NCI-H345 (cell line): ENCODE results near the gene IRX2.

ENCODE experiments used
- DNase-seq: peaks from one replicate; lab custom pipeline; 2025; lab: John Stamatoyannopoulos, UW

Gene IRX2

GRCh38 chr5:2715856-2716255 is 35.6 kb downstream of the IRX2 start:
- no peak for DNase-seq

DNA sequence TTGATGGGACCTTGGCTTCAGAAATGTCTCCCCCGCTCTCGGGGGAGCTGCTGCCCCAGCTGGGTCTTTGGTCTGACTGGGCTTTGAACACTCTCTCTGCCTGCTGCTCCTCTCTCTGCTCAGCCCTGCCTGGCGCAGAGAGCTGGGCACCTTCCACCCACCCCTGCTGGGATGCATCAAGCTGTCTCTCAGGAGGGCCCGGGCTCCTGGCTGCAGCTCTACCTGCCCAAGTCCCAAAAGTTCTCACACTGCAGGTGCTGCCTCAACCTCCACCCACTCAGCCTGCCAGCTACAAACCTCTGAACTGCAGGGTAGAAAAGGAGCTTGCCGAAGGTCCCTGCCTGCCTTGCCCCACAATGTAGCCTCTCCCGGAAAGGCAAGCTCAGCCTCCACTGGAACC is 36.7 kb downstream of the IRX2 start:
- DNase-seq = no peak

- no peak for DNase-seq
These were observed 37.5 kb downstream of the IRX2 start for GRCh38 chr5:2714026-2714425.

- no peak for DNase-seq
These were observed 39.7 kb downstream of the IRX2 start for GRCh38 chr5:2711446-2712425.

DNA sequence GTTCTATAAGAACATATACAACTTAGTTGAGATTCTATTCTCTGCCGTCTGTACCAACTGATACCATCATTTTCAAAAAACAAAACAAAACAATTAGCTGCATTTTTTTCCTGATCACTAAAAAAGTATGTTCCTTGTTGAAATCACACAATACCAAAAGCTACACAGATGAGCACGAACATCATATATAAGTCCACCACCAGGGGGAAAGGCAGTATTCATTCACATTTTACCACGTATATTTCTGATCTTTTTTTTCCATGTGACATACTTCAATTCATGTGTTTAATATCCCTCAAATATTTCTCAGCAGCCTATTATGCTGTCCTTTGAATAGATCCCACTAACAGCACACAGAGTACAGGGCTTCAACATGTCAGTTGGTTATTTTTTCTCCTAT is 40.6 kb downstream of the IRX2 start:
- DNase-seq = no peak

DNA sequence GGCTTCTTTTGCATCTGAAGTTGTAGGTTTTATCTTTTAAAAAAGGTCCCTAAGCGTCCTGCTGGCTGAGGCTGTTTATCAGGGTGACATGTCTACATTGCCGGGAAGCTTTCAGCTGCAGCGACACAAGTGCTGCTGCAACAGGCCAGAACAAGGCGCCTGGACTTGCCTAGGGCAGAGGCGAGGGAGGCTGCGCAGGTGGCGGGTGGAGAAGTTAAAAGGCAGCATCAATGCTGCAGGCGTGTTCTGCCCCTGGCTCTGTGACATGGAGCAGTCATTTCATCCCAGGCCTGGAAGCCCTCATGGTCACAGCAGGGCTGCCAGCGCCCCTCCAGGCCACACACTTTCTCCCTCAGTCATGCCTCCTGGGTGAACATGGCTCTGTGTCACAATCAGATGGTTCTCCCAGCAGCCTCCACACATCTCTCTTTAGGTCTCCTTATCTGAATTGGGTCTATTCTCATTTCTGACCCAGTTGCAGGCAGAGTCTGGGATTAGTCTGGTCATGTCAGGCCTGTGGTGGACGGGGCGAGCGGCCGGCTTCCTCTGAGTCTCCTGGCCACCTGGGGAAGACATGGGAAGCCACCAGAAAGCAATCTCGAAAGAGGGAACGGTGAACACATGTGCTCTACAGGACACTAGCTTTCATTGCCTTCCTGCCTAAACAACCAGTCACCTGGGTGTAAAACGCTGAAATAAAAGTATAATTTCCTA is 41.3 kb downstream of the IRX2 start:
- DNase-seq = no peak

DNA sequence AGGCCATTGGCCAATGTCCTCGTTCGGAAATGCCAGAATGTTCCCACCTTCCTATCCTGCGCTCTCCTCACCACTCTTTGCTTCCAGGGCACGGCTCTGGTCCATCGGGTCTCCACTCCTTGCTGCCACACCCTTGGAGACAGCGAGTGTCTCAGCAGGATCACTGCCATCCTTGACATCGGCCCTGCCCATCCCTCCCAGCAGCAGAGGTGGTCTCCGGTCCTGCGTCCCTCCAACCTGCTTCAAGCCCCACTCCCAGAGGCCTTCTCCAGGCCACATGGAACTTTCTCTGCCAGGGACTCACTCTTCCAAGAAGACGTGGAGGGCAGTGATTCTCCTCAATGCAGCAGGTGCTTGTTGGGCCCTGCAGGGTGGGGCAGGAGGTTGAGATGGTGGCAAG is 42.7 kb downstream of the IRX2 start:
- no peak for DNase-seq

- no peak for DNase-seq
These were observed 43.3 kb downstream of the IRX2 start for GRCh38 chr5:2708132-2708531.

GRCh38 chr5:2705861-2706260 is 45.6 kb downstream of the IRX2 start:
- DNase-seq = no peak

DNA sequence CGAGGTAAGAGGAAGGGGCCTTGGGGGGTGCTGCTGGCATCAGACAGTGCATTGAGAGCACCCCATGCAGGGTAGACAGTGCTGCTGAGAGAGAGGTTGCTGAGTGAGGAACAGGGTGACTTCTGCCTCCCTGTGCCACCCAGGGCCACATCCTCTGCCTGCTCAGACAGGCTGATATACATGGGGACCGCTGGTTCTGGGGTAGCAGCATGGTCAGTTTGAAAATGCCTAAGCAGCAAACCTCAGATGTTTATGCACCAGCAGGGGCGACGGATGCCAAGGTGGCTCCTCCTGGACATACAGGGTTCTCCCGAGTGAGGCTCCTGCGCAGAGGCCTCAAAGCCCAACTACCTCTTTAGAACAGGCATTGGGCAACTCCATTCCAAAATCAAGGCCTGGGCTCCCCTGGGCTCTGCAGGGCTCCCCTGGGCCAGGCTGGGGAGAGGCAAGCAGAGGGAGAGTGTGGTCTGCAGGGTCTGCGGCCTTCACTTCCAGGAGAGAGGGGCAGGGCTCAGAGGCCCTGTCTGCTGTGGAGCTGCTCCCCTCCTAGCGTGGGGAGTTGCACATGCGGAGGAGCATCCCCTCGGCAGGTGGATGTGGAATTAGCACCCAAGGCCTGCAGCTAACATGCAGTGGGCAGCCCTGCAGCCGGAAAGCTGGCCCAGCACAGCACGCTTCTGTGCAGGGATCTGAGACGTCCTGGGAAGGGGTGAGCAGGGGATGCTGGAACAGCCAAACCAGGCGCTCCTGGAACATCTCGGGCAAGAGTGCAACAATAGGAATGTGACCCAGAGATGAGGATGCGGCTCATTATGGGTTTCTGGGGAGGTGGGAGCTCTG is 46.5 kb downstream of the IRX2 start:
- DNase-seq = no peak

- DNase-seq = no peak
These were observed 47.4 kb downstream of the IRX2 start for GRCh38 chr5:2704111-2704510.

GRCh38 chr5:2703615-2704014 is 47.9 kb downstream of the IRX2 start:
- no peak for DNase-seq

- no peak for DNase-seq
These were observed 48.4 kb downstream of the IRX2 start for GRCh38 chr5:2703041-2703440.

GRCh38 chr5:2702096-2702879 is 49.2 kb downstream of the IRX2 start:
- no peak for DNase-seq

DNA sequence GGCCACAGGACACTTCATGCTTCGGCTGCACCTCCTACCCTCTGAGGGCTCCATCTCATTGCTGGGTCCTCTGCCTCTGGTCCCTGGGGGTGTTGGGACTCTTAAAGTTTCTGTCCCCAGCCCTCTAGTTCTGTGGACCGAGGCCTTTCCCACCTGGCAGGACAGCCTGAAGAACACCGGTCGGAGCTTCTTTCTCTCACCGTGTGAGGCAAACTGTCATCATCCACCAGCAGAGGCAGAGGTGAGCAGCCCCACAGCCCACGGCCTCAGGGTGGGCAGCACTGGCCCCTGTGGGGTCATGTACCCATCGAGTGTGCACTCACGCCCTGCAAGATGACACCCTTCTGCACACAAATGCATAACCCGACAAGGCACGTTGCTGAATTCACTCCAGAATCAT is 49.9 kb downstream of the IRX2 start:
- no peak for DNase-seq

- DNase-seq = no peak
These were observed 50.6 kb downstream of the IRX2 start for GRCh38 chr5:2700876-2701275.

- no peak for DNase-seq
These were observed 51.8 kb downstream of the IRX2 start for GRCh38 chr5:2699686-2700085.

DNA sequence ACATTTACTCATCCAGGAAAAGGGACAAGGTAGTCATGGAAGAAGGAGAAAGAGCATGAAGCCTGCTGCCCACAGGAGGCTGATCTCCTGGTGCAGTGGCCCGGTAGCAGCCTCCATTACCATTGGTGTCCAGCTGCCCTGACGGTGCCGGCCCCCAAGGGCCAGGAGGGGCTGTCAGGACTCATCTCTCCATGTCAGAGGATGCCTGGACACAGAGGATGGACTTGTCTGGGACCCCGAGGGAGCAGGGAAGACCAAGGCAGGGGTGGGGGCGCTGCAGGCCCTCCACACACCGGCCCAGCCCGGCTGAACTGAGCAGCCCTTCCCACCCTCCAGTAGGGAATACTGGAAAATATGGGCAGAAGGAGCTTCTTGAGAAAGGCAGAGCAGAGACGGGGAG is 52.2 kb downstream of the IRX2 start:
- no peak for DNase-seq

- DNase-seq = no peak
These were observed 52.9 kb downstream of the IRX2 start for GRCh38 chr5:2698581-2698980.

DNA sequence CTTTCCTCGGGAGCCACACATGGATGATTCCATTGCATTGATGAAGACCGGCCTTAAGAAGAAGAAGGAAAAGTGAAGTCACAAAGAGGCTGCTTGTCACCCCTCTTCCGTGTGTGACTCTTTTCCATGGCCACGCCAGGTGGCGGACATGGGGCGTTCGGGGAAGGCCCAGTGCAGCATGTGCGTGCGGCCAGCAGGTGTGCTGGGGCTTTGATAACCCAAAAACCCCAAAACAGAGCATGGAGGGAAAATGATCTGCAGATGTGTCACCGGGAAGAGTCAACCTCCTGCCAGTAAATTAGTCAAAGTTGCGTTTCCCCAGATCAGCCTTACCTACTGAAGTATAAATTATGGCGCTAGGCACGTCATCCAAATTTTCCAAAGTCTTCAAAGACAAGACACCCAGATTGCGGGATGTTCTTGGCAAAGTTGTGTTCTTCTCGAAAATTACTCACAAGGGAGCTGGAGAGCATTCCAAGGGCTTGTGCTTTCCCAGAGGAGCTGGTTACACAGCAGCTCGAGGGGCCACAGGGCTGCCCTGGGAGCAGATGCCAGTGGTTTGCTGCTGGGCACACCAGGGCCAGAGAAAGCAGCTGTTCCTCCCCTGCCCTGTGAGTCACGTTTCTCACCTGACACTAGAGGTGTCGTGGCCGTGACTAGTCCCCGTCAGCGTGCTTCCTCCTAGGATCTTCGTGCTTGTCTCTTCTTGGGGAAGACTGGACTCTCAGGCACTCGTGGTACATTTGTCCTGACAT is 53.9 kb downstream of the IRX2 start:
- no peak for DNase-seq

- no peak for DNase-seq
These were observed 54.4 kb downstream of the IRX2 start for GRCh38 chr5:2697041-2697440.
